Loucy (cell line): Measurements from ENCODE around the gene GAPDHS.

Experiments
- H2AFZ ChIP-seq: fragments of 200-600 bp; sonication (generic); 2 replicates; pipeline ENCODE4 v1.6.0; 2016; ENCODE audit warnings: antibody characterized with exemption, mild to moderate bottlenecking, low read length, moderate library complexity
- H3F3A ChIP-seq: fragments of 200-600 bp; 2 replicates; pipeline ENCODE4 v1.6.0; 2016; ENCODE audit warnings: antibody characterized with exemption, low read depth, mild to moderate bottlenecking
- H3K27me3 ChIP-seq: fragments of 200-600 bp; sonication (generic); 2 replicates; pipeline ENCODE4 v1.6.1; 2014; ENCODE audit warnings: low read length, mild to moderate bottlenecking; ENCODE audit not compliant: insufficient read depth, poor library complexity, severe bottlenecking
- H3K36me3 ChIP-seq: fragments of 200-600 bp; sonication (generic); 2 replicates; pipeline ENCODE4 v1.6.1; 2016; ENCODE audit warnings: low read length; ENCODE audit not compliant: insufficient read depth
- H3K4me1 ChIP-seq: fragments of 200-600 bp; sonication (generic); 2 replicates; pipeline ENCODE4 v1.5.1; 2014; ENCODE audit warnings: low read length, mild to moderate bottlenecking; ENCODE audit not compliant: insufficient read depth, poor library complexity, severe bottlenecking
- H3K4me2 ChIP-seq: fragments of 200-600 bp; sonication (generic); 2 replicates; pipeline ENCODE4 v1.6.0; 2014; ENCODE audit warnings: antibody characterized with exemption, low read length, low read depth, mild to moderate bottlenecking; ENCODE audit not compliant: poor library complexity, severe bottlenecking
- H3K4me3 ChIP-seq: fragments of 200-600 bp; sonication (generic); 2 replicates; pipeline ENCODE4 v1.5.1; 2014; ENCODE audit warnings: low read length, mild to moderate bottlenecking, mixed read lengths; ENCODE audit not compliant: poor library complexity, severe bottlenecking
- H3K79me2 ChIP-seq: fragments of 200-600 bp; sonication (generic); 2 replicates; pipeline ENCODE4 v1.6.1; 2014; ENCODE audit warnings: low read length; ENCODE audit not compliant: insufficient read depth
- H3K9ac ChIP-seq: fragments of 200-600 bp; sonication (generic); 2 replicates; pipeline ENCODE4 v1.6.0; 2014; ENCODE audit warnings: mild to moderate bottlenecking, low read depth, low read length, moderate library complexity; ENCODE audit not compliant: poor library complexity, severe bottlenecking
- H3K9me2 ChIP-seq: fragments of 200-600 bp; sonication (generic); replicated peaks from 2 replicates; pipeline ENCODE4 v1.6.1; 2016; ENCODE audit warnings: low read depth, low read length, mixed read lengths
- H3K9me3 ChIP-seq: fragments of 200-600 bp; sonication (generic); 2 replicates; pipeline ENCODE4 v1.6.1; 2014; ENCODE audit warnings: mild to moderate bottlenecking, antibody characterized with exemption, low read length, low read depth; ENCODE audit not compliant: insufficient read depth
- H4K20me1 ChIP-seq: fragments of 200-600 bp; sonication (generic); 2 replicates; pipeline ENCODE4 v1.6.0; 2014; ENCODE audit warnings: antibody characterized with exemption, low read length, mild to moderate bottlenecking; ENCODE audit not compliant: insufficient read depth, poor library complexity, severe bottlenecking
- CTCF ChIP-seq: fragments of 200-600 bp; sonication (generic); conservative IDR thresholded peaks from 2 replicates; pipeline ENCODE4 v1.5.1; 2014; ENCODE audit warnings: mild to moderate bottlenecking, antibody characterized with exemption, low read length
- EZH2phosphoT487 ChIP-seq: fragments of 200-600 bp; IDR thresholded peaks from 2 replicates; pipeline ENCODE4 v1.6.1; 2018; ENCODE audit warnings: antibody characterized with exemption, mild to moderate bottlenecking, moderate library complexity, borderline replicate concordance

The GAPDHS gene

GRCh38 chr19:35556846-35557538, 23.7 kb downstream of the GAPDHS start:
- H3K27me3 ChIP-seq, result no peaks in the 10 kb centered on the region
- no peak overlapping the region for H3K9ac ChIP-seq
- H4K20me1 ChIP-seq, result no peaks in the 10 kb centered on the region
- H2AFZ ChIP-seq, result no peak overlapping the region
- H3K4me1 ChIP-seq, result no peaks in the 10 kb centered on the region
- no peaks in the 10 kb centered on the region for H3F3A ChIP-seq
- H3K4me3 ChIP-seq, result no peak overlapping the region
- no peaks in the 10 kb centered on the region for H3K9me3 ChIP-seq
- H3K36me3 ChIP-seq, result no peaks in the 10 kb centered on the region
- no peaks in the 10 kb centered on the region for H3K79me2 ChIP-seq
- H3K4me2 ChIP-seq, result no peak overlapping the region
- TF ChIP-seq CTCF, result no peak
- no peak for TF ChIP-seq EZH2phosphoT487
- H3K9me2 ChIP-seq, result no peaks in the 10 kb centered on the region

DNA sequence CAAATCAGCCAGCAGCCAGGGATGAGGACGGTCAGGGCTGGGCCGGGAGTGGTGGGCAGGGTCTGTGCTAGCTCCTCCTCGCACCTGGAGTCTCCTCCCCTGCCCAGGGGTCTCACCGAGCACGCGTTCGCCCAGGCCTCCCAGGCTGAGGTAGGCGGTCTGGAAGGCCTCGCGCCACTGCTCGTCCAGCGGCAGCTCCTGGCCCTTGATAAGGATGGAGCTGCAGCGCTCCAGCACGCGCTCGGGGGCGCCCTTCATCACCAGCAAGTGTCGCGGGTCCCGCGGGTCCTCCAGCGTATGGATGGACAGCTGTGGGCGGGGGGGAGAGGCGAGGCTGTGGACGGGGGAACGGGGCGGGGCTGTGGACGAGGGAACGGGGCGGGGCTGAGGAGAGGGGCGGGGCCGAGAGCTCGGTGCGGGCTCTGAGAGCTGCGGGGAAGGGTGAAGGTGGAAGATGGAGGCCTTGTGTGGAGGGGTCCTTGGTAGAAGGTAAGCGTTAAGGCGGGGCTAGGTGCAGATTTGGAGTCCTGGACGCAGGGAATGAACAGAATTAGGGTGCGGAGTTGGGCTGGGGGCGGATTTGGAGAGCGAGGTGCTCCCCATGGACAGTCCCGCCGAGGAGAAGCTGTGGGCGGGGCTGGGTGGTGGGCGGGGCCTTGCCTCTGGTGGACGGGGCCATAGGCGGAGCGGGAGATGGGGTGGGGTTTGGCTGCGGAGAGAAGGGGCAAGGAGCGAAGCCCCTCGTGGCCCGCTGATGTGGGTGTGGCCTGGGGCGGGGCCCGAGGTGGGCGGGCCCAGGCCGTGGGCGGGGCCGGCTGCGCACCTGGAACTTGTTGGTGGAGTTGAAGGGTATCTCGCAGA, 24.5 kb downstream of the GAPDHS start:
- H3K4me3 ChIP-seq, result no peak overlapping the region
- H3K9me3 ChIP-seq, result no peaks in the 10 kb centered on the region
- no peak overlapping the region for H2AFZ ChIP-seq
- H3F3A ChIP-seq, result no peaks in the 10 kb centered on the region
- no peaks in the 10 kb centered on the region for H3K36me3 ChIP-seq
- no peaks in the 10 kb centered on the region for H4K20me1 ChIP-seq
- H3K9me2 ChIP-seq, result no peaks in the 10 kb centered on the region
- no peaks in the 10 kb centered on the region for H3K4me1 ChIP-seq
- no peak overlapping the region for H3K4me2 ChIP-seq
- no peak overlapping the region for H3K9ac ChIP-seq
- TF ChIP-seq EZH2phosphoT487 (no peak), CTCF (no peak)
- no peaks in the 10 kb centered on the region for H3K79me2 ChIP-seq
- no peaks in the 10 kb centered on the region for H3K27me3 ChIP-seq

- H3K36me3 ChIP-seq, result no peaks in the 10 kb centered on the region
- H3K79me2 ChIP-seq, result no peaks in the 10 kb centered on the region
- H2AFZ ChIP-seq, result no peak overlapping the region
- no peaks in the 10 kb centered on the region for H3F3A ChIP-seq
- no peaks in the 10 kb centered on the region for H3K9me2 ChIP-seq
- no peak overlapping the region for H3K9ac ChIP-seq
- no peaks in the 10 kb centered on the region for H3K27me3 ChIP-seq
- no peak overlapping the region for H3K4me3 ChIP-seq
- H4K20me1 ChIP-seq, result no peaks in the 10 kb centered on the region
- H3K4me2 ChIP-seq, result no peak overlapping the region
- H3K4me1 ChIP-seq, result no peaks in the 10 kb centered on the region
- no peak for TF ChIP-seq CTCF
- TF ChIP-seq EZH2phosphoT487, result no peak
- H3K9me3 ChIP-seq, result no peaks in the 10 kb centered on the region
Observed at GRCh38 chr19:35558400-35559280, 25.4 kb downstream of the GAPDHS start.
